Stomach smooth muscle (tissue), 2 donors: Measurements from ENCODE around the gene DCAF12L2.
"Not testable (repeated sequence)": the region's sequence is repeated elsewhere in the genome, so short reads cannot be mapped to it uniquely, and the experiment has no call there.

Source experiments
- H3K27ac ChIP-seq: one replicate; pipeline ENCODE4 v1.7.0; 2013; ENCODE audit warnings: mild to moderate bottlenecking, low read length, inconsistent platforms
- H3K27me3 ChIP-seq, 2 donors: one replicate each; pipeline ENCODE4 v1.7.0; 2013; ENCODE audit warnings: low read length in 2 of 2; ENCODE audit not compliant: insufficient read depth in 2 of 2, control insufficient read depth in 1 of 2
- H3K36me3 ChIP-seq, 2 donors: one replicate each; pipeline ENCODE4 v1.7.0; 2013; ENCODE audit warnings: low read length in 2 of 2; ENCODE audit not compliant: control insufficient read depth in 2 of 2, insufficient read depth in 2 of 2
- H3K4me1 ChIP-seq: one replicate; pipeline ENCODE4 v1.7.0; 2013; ENCODE audit warnings: low read length; ENCODE audit not compliant: control insufficient read depth, insufficient read depth
- H3K4me3 ChIP-seq, 2 donors: one replicate each; pipeline ENCODE4 v1.7.0; 2013; ENCODE audit warnings: low read length in 2 of 2
- H3K9ac ChIP-seq, 2 donors: one replicate each; pipeline ENCODE4 v1.7.0; 2013; ENCODE audit warnings: low read length in 2 of 2, mild to moderate bottlenecking in 1 of 2
- H3K9me3 ChIP-seq, 2 donors: one replicate each; pipeline ENCODE4 v1.7.0; 2013; ENCODE audit warnings: low read length in 2 of 2; ENCODE audit not compliant: control insufficient read depth in 2 of 2
- donor health status: healthy.
- donor health status: Pancreatic carcinoma.

Gene DCAF12L2

DNA sequence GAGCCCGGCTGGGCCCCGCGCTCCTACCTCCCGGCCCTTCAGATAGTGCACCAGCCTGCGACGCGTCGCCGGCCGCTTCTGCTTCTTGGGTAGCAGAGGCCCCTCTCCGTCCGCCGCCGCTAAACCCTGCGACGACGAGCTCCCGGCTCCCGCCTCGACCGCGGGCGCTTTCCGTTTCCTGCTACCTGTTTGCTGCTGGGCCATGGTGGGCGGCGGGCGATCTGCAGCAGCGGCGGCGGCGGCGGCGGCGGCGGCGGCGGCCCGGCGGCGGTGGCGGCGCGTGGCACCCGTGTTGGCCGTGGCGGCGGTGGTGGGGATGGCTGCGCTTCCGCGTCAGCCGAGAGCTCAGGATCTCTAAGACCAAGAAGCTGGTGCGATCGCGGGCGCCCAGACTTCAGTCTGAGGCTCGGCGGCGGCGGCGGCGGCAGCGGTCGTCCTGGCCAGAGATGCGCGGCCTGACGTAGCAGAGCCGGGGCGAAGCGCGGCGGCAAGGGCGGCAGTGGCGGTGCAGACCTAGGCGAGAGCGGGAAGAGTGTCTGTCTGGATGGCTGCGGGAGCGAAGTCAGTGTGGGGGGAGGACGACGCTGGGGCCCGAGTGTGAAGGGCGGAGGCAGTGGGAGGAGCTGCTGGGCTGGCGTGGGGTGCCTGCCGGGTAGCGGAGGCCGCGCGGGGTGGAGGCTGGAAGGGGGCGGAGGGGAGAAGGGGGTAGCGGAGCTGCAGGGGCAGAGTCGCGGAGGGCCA lies at the start of gene DCAF12L2:
TSS of gene DCAF12L2 (minus strand) at position 569 of the 741 bp plus-strand sequence. CDS start at position 204, 365 bp downstream.
- Histone ChIP-seq H3K27me3 (no peaks in the 10 kb centered on the region), H3K4me1 (no peaks in the 10 kb centered on the region), H3K4me3 (peak within 1 kb of the TSS; percentile 40 to 65), H3K36me3 (no peaks in the 10 kb centered on the region), H3K9me3 (no peaks in the 10 kb centered on the region), H3K27ac (no peak within 1 kb of the TSS), H3K9ac (no peak within 1 kb of the TSS)

DNA sequence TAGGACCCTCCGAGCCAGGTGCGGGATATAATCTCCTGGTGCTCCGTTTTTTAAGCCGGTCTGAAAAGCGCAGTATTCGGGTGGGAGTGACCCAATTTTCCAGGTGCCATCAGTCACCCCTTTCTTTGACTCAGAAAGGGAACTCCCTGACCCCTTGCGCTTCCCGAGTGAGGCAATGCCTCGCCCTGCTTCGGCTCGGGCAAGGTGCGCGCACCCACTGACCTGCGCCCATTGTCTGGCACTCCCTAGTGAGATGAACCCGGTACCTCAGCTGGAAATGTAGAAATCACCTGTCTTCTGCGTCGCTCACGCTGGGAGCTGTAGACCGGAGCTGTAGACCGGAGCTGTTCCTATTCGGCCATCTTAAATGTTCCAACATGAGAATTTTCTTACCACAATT lies 24.8 kb upstream of the DCAF12L2 start:
- H3K4me1 ChIP-seq, H3K27me3 ChIP-seq, H3K36me3 ChIP-seq, H3K27ac ChIP-seq, H3K9ac ChIP-seq, H3K9me3 ChIP-seq, H3K4me3 ChIP-seq: not testable (repeated sequence)

DNA sequence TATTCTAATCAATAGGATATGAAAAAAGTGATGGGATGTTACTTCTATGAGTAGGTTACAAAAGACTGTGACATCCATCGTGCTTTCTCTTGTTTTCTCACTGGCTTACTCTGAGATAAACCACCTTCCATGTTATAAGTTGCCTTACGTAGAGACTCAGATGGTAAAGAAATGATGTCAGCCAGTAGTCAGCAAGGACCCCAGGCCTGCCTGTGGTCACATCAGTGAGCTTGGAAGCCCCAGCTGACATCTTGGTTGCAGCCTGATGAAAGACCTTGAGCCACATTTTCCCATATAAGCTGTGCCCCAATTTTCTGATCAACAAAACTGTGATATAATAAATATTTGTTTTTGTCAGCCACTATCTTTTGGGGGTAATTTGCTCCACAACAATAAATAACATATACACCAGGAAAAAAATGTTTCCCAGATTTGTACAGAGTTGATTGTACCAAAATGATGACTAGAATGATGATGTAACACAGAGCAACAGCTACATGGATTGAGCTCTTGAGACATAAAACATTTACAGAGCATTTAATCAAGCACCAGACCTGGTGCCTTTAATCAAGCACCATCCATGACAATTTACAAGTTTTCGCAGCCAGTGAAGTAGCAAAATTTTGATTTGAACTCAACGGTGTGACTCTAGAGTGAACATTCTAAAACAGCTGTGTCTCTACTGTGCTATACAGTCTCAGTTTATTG lies 11.2 kb upstream of the DCAF12L2 start:
- H3K27ac ChIP-seq = no peak overlapping the region
- H3K4me3 ChIP-seq = no peak overlapping the region
- no peaks in the 10 kb centered on the region for H3K36me3 ChIP-seq
- H3K27me3 ChIP-seq = no peaks in the 10 kb centered on the region
- H3K9me3 ChIP-seq = no peaks in the 10 kb centered on the region
- no peak overlapping the region for H3K9ac ChIP-seq
- H3K4me1 ChIP-seq = no peaks in the 10 kb centered on the region

DNA sequence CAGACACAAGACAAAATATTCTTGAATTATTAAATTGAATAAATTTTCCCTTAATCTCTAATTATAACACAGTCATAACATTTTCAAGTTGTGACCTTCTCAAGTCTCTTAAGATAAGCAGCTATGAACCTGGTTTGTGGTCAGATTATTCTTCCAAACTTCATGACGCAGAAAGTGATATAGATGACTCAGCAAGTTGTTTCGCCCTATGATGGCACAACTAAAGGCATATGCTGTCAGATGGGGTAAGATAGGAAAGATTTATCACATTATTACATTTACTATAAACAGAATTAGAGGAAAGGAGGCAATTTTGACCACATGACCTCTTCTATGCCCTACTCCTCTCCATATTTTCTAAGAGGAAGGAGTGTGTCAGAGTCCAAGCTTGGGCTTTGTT lies 4.6 kb upstream of the DCAF12L2 start:
- no peak overlapping the region for H3K9ac ChIP-seq
- H3K27ac ChIP-seq = no peak overlapping the region
- H3K4me1 ChIP-seq = no peaks in the 10 kb centered on the region
- H3K9me3 ChIP-seq = no peaks in the 10 kb centered on the region
- no peaks in the 10 kb centered on the region for H3K36me3 ChIP-seq
- H3K4me3 ChIP-seq = no peak overlapping the region
- no peaks in the 10 kb centered on the region for H3K27me3 ChIP-seq

DNA sequence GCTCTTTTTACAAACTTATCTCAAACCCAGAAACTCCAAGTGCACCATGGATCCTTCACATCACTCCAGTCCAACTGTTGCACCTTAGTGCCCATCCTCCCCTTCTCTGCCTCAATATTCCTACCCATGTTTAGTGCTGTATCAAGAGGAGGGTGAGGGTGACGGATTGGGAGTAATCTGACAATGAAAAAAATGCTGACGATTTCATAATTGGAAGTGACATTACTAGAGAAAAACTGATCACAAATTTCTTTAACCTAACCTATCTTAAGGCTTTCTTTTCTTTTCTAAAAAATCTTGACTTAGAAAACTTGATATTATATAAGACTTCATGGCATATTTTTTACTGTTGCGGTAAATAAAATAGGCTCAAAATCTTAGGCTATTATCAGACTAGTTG lies 1.5 kb upstream of the DCAF12L2 start:
- Histone ChIP-seq H3K4me1 (no peaks in the 10 kb centered on the region), H3K4me3 (no peak overlapping the region), H3K27ac (no peak overlapping the region), H3K9ac (no peak overlapping the region), H3K9me3 (no peaks in the 10 kb centered on the region), H3K36me3 (no peaks in the 10 kb centered on the region), H3K27me3 (no peaks in the 10 kb centered on the region)

DNA sequence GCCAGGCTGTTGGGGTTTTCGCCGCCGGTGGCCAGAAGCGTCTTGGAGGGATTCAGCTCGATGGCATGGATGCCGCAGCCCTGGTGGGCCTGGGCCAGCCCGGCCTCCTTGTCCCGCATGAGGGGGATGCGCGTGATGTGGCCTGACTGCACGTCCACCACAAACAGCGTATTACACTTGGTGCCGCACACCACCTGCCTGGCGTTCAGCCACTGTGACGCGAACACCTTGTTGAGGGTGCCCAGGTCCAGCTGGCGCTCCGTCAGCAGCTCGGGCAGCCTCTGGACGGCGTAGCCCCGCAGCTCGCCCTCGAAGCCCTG lies 728 bp downstream of the DCAF12L2 start:
- H3K9ac ChIP-seq = no peak overlapping the region
- H3K4me1 ChIP-seq = no peaks in the 10 kb centered on the region
- H3K9me3 ChIP-seq = no peaks in the 10 kb centered on the region
- H3K27me3 ChIP-seq = no peaks in the 10 kb centered on the region
- H3K4me3 ChIP-seq = peak overlapping the region in 1 of 2 donors; percentile 61
- no peaks in the 10 kb centered on the region for H3K36me3 ChIP-seq
- H3K27ac ChIP-seq = no peak overlapping the region

DNA sequence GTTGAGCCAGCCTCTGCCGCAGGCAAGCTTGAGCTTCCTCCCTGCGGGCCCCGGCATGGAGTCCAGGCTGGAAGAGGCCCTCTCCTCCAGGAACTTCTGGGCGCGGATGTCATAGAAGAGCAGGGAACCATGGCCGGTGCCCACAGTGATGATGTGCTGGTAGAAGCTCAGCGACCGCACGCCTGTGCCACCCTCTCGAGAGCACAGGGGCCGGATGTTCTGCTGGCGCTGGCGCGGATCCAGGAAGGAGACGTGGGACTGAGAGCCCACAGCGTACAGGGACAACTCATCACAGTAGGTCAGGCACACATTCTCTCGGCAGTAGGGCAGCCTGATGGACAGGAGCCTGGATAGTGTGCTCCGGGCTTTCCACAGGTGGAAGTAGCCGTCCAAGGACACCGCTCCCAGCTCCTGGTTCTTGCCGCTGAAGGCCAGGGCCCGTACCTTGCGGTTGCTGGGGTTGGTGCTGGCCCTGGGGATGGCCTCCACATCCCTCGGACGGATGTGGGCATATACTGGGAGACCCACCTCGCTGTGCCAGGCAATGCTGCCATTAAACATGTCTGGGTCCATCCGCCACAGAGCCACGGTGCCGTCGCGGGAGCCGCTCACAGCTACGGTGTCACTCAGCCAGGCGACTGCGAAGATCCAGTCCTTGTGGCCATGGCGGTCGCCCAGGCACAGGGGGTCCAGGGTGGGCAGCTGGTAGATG lies 1.2 kb downstream of the DCAF12L2 start:
- H3K27me3 ChIP-seq = no peaks in the 10 kb centered on the region
- H3K9ac ChIP-seq = no peak overlapping the region
- no peaks in the 10 kb centered on the region for H3K4me1 ChIP-seq
- H3K4me3 ChIP-seq = no peak overlapping the region
- H3K9me3 ChIP-seq = no peaks in the 10 kb centered on the region
- no peaks in the 10 kb centered on the region for H3K36me3 ChIP-seq
- H3K27ac ChIP-seq = no peak overlapping the region

DNA sequence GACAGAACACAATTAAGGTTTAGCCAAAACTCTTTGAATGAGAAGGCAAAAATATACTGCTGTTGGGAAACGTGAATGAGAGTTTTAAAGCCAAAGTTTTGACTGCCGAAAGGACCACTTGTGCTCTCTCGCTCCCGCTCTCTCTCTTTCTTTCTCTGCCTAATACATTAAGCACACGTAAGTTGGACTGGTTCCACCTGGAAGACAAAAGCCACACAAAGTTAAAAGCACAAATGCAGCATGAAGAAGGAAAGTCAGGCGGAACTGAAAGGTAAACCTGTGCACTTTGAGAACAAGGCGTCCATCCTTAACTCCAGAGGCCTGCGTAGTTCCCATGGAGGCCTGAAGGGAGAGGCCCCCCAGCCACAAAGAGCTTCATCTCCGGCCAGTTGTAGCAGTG lies 1.9 kb downstream of the DCAF12L2 start:
- Histone ChIP-seq H3K27me3 (no peaks in the 10 kb centered on the region), H3K36me3 (no peaks in the 10 kb centered on the region), H3K4me3 (no peak overlapping the region), H3K27ac (no peak overlapping the region), H3K9ac (no peak overlapping the region), H3K9me3 (no peaks in the 10 kb centered on the region), H3K4me1 (no peaks in the 10 kb centered on the region)

DNA sequence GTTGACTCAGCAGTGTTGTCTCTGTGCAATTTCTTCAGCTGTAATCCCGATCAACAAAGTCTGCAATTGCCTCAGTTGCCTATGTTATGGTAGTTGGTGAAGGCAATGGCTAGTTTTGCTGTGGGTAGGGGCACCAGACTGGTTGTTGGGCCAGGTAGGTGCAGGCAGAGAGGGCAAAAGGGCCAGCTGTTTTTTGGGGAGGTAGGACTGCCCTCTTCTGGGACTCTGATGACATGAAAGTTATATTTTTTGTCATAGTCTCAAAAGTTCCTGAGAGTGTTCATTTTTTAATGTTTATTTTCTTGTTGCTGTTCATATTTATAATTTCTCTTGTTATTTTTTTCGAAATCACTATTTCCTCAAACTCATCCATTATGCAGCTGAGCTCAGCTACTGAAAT lies 25.1 kb downstream of the DCAF12L2 start:
- no peak overlapping the region for H3K9ac ChIP-seq
- no peak overlapping the region for H3K27ac ChIP-seq
- no peak overlapping the region for H3K4me3 ChIP-seq
- no peaks in the 10 kb centered on the region for H3K36me3 ChIP-seq
- no peaks in the 10 kb centered on the region for H3K27me3 ChIP-seq
- no peaks in the 10 kb centered on the region for H3K9me3 ChIP-seq
- H3K4me1 ChIP-seq = no peaks in the 10 kb centered on the region

DNA sequence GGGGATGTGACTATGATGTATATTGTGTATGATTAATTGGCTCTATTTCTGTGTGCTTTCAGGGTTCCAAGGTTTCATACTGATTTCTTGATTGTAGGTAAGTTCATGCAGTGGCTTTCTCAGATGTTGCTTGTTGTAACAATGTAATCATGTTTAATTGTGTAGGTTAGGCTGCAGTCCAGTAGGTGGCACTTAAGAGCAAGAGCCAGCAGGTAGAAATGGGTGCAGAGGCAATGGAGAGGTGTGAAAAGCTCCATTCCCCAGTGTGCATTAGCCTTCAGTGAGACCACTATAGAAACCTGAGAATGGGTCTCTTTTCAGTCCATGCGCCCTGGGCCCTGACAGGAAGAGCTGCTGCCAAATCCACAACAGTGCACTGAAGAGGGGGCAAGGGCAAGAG lies 28.2 kb downstream of the DCAF12L2 start:
- Histone ChIP-seq H3K9ac (no peak overlapping the region), H3K27ac (no peak overlapping the region), H3K9me3 (no peaks in the 10 kb centered on the region), H3K4me1 (no peaks in the 10 kb centered on the region), H3K36me3 (no peaks in the 10 kb centered on the region), H3K4me3 (no peak overlapping the region), H3K27me3 (no peaks in the 10 kb centered on the region)

DNA sequence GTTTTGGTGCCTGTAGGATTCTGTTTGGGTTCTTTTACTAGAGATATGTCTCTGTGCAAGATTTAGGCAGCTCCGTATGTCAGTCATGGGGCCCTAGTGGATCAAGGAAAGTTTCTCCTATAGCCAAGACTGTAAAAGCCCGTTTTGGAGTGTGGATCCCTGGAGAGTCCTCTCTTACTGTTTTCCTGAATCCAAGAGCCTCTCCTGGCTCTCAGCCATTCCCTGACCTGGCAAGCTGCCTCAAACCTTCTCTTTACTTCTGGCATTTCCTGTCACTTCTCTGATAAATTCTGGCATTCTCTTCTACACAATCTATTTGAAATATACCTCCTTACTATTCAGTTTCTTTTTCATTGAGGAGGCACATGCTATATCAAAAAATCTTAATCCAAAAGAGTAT lies 41.4 kb downstream of the DCAF12L2 start:
- no peak overlapping the region for H3K4me3 ChIP-seq
- no peaks in the 10 kb centered on the region for H3K36me3 ChIP-seq

More for the DNA sequence above, 41.4 kb downstream of the DCAF12L2 start:
- H3K27ac ChIP-seq = no peak overlapping the region
- no peaks in the 10 kb centered on the region for H3K4me1 ChIP-seq
- no peak overlapping the region for H3K9ac ChIP-seq
- no peaks in the 10 kb centered on the region for H3K27me3 ChIP-seq
- no peaks in the 10 kb centered on the region for H3K9me3 ChIP-seq
